Skeletal muscle cell (primary cell): ENCODE data around the gene ABCF3.
A peak's percentile ranks its signal among the peaks of the same experiment; 100 is the strongest.

Experiments used
- DNase-seq: peaks from one replicate; pipeline ENCODE4 v3.0.0-alpha.2; 2010; ENCODE audit warnings: low read depth
- H3K4me3 ChIP-seq: 2 replicates; pipeline ENCODE4 v1.5.1; 2011; ENCODE audit warnings: low read depth, mild to moderate bottlenecking, control low read depth, low read length, moderate library complexity

Gene ABCF3

DNA sequence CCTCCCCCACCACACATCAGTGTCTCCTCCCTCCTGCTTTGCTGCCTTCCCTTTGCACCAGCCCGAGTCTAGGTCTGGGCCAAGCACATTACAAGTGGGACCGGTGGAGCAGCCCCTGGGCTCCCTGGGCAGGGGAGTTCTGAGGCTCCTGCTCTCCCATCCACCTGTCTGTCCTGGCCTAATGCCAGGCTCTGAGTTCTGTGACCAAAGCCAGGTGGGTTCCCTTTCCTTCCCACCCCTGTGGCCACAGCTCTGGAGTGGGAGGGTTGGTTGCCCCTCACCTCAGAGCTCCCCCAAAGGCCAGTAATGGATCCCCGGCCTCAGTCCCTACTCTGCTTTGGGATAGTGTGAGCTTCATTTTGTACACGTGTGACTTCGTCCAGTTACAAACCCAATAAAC is 2.3 kb upstream of the ABCF3 start:
- H3K4me3 ChIP-seq = no peak overlapping the region
- DNase-seq = no peak

DNA sequence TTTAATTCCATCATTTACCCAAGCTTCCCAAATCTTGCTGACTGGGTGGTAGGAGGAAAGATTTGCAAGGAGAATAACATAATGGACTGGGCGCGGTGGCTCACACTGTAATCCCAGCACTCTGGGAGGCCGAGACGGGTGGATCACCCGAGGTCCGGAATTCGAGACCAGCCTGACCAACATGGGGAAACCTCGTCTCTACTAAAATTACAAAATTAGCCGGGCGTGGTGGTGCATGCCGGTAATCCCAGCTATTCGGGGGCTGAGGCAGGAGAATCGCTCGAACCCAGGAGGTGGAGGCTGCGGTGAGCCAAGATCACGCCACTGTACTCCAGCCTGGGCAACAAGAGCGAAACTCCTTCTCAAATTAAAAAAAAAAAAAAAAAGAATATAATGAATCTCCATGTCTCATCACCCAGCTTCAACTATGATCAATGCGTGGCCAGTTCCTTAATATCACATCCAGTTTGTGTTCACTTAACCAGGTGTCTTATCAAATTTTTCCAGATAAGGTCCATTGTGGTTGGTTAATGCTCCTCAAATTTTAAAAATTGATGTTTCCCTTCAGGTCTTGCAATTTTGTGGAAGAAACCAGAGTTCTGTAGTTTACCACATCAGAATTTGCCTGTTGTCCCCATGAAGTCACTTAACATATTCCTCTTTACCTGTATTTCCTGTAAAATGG is 1.3 kb upstream of the ABCF3 start:
- DNase-seq = no peak
- no peak overlapping the region for H3K4me3 ChIP-seq

DNA sequence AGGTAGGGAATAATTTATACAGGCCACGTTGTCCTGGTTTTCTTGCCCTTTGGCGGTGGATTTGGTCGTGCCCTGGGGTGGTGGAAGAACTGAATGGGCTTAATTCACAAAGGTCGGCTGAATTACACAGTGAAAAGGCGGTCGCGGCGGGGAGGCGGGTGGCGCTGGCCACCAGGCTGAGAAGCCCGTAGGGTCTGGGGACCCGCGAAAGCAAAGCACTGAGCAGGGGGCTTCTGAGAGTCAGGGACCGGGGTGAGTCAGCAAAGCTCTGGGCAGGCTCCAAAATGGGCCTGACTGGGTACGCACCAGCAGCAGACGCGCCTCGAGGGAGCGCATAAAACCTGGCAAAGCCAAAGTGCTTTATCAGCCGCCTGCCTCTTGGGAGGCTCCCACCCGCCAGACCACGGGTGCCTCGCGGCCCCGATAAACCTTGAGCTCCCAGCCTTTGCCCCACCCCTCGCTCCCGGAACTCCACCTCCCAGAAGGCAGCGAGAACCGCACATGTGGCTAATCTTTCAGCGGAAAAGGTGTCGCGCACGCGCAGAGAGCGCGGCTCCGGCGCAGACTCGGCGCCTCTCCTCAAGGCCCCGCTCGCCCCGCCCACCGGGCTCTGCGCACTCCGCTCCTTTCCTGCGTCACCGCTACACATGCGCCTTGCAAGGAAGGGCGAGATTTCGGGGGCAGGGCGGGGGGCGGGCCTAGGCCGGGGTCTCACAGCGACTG is 377 bp upstream of the ABCF3 start:
- peak; percentile 95 for DNase-seq
- H3K4me3 ChIP-seq = peak overlapping the region; percentile 87

DNA sequence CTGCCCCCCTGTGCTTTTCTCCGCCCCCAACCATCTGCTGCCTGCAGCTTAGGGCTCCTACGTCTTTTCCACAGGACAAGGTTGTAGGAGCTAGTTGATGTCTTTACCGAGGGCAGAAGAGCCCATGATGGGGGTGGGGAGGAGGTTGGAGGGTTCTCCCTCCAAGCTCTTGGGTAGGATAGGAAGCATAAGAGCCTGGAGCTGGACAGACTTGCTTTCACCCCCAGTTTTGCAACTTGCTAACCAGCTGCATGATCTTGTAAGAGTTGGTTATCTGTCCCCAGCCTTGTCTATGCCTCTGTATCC is 856 bp downstream of the ABCF3 start:
- peak overlapping the region; percentile 87 for H3K4me3 ChIP-seq
- no peak for DNase-seq

DNA sequence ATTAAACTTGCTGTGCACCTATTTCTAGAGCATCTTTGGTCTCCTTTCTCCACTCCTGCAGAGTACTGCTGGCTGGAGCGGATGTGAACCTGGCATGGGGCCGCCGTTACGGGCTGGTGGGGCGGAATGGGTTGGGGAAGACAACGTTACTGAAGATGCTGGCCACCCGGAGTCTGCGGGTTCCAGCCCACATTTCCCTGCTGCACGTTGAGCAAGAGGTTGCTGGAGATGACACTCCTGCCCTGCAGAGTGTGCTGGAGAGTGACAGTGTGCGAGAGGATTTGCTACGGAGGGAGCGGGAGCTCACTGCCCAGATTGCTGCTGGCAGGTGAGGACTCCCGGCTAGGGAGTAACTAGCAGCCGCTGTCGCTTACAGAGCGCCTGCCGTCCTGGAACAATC is 2.1 kb downstream of the ABCF3 start:
- H3K4me3 ChIP-seq = no peak overlapping the region
- no peak for DNase-seq

DNA sequence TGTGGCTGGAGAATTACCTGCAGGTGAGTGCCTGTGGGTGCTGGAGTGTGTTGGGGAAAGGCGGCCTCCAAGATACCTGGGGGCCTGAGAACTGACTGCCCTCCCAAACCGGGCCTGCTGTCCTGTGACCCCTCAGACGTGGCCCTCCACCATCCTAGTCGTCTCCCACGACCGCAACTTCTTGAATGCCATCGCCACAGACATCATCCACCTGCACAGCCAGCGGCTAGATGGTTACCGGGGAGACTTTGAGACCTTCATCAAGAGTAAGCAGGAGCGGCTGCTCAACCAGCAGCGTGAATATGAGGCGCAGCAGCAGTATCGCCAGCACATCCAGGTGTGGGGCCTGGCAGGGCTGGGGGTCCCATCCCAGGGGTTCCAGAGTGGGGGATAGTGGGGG is 3.4 kb downstream of the ABCF3 start:
- no peak for DNase-seq

DNA sequence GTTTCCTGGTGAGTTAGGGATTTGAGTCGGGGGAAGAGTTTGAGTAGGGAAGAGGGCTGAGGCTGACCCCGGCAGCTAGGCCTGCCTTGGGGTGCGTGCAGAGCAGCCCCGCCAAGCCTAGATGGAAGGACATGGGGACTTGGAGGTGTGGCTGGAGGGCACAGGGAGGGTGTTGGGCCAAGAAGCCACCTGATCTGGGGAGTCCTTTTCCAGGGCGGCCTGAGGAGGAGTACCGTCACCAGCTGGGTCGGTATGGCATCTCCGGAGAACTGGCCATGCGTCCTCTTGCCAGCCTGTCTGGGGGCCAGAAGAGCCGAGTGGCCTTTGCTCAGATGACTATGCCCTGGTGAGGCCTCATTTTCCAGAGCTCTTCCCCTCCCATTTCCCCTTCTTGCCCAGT is 6.9 kb downstream of the ABCF3 start:
- DNase-seq = no peak
- no peak overlapping the region for H3K4me3 ChIP-seq

More for the DNA sequence above, 3.4 kb downstream of the ABCF3 start:
- no peak overlapping the region for H3K4me3 ChIP-seq

DNA sequence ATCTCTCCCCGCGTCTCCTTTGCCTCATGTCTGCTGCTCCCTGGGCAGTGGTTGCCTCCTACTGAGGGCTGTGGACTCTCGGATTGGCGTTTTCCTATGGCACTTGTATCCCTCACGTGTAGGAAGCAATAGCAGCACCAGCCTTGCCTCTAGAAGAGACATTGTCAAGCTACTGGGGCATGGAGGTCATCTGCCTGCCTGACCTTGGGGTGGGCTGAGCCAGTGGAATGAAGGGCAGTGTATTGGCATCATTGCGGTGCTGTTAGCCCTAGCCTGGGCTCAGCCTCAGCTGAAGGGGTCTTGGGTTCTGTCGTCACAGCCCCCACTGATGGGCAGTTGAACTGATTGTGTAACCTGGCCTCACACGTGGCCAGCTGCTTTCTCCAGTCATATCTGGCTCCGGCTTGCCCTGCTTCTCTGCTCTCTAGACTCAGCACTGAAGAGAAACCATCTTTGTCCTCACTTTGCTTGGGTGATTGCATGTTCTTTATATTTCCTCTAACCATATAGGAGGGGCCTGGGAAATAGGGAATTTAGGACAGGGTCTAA is 8.1 kb downstream of the ABCF3 start:
- no peak overlapping the region for H3K4me3 ChIP-seq
- DNase-seq = no peak

DNA sequence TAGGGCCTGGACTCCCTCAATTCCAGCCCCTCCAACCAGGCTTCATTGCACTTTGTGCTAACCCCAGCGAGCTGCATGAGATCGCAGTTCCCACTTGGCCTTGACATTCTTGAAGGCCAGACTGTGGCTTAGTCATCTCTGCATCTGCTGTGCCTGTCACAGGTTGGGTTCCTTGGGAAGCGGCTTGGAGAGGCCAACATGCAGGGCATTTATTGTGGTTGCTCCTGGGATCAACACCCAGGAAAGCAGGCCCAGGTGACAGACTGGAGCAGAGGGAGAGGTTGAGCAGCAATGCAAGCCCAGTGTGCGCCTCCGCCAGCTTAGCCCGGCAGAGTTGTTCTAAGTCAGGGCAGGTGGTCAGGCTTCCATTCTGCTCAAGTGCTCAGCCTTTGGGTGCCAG is 10.5 kb downstream of the ABCF3 start:
- no peak overlapping the region for H3K4me3 ChIP-seq
- DNase-seq = no peak

DNA sequence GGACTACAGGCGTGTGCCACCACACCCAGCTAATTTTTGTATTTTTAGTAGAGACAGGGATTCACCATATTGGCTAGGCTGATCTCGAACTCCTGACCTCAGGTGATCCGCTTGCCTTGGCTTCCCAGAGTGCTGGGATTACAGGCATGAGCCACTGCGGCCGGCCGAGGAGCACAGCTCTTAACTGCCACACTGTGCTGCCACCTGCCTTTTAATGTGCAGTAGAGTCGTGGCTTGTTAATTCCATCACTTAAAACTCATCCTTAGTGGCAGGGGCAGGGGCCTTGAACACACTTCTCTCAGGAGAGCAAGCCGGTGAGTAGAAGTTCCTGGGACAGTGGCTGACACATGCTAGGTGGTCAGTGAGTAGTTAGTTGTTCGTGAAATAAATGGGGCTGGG is 12.5 kb downstream of the ABCF3 start:
- DNase-seq = no peak
- no peak overlapping the region for H3K4me3 ChIP-seq

DNA sequence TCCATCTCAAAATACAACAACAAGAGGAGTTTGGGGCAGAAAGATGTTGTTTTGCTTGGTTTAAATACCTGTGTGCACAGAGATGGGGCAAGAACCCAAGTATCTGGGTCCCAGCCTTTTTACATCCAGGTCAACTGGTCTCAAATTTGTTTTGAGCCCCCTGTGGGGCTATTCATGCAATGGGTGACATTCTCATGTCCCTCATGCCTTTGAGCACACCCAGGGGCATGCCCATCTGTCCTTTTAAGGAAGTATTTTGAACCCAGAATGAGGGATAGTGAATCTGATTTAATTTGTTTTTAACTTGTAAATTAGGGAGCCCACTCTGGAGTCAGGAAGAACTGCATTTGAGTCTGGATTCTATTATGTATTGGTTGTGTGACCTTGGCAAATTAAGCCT is 14.8 kb downstream of the ABCF3 start:
- H3K4me3 ChIP-seq = no peak overlapping the region
- no peak for DNase-seq

DNA sequence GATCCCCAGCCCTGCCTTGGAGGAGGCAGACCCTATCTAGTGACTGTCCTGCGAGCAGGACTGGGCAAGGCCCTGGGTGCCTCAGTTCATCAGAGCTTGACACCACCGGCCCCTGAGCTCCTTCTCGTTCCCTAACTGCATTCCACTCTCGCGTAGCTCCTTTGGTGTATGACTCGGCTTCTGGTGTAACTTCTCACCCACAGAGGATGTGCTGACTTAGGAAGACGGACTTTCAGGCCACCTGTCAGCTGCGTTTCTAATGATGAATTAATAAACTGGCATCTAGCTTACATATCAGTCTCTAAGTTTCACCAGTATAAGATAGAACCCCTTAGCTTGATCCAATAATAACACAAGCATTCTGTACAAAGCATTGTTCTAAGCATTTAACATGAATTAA is 17.5 kb downstream of the ABCF3 start:
- DNase-seq = no peak
- H3K4me3 ChIP-seq = no peak overlapping the region

DNA sequence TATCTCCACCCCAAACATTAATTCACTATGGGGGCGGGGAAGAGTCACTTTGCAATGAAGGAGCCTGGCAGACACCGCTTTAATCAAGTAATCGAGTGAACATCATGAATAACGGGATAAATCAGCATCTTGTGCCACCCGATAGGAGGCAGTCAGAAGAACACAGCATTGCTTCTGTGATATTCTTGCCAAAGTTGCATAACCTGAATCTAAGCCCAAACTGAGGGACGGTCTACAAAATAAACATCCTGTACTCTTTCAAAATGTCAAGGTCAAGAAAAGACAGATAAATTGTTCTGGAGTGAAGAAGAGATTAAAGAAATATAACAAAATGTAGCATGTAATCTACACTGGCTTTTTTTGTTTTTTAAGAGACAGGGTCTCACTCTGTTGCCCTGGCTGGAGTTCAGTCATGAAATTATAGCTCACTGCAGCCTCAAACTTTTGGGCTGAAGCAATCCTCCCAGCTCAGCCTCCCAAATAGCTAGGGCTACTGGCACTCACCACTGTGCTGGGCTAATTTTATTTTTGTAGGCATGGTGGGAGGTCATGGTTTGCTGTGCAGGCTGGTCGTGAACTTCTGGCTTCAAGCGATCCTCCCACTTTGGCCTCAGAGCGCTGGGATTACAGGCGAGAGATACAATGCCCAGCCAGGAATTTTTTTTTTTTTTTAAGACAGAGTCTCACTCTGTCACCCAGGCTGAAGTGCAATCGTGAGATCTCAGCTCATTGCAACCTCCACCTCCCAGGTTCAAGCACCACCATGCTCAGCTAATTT is 23.3 kb downstream of the ABCF3 start:
- H3K4me3 ChIP-seq = no peak overlapping the region
- DNase-seq = no peak

DNA sequence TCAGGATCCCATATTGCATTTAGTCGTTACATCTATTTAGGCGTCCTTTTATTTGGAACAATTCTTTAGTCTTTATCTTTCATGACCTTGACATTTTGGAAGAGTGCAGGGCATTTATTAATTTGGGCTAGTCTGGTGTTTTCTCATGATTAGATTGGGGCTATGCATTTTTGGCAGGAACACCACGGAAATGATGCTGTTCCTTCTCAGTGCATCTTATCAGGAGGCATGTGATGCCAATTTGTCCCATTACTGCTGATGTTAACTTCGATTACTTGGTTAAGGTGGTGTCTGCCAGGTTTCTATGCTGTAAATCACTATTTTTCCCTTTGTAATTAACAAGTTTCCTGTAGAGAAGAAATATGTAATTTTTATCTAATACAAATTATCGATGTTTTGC is 25.3 kb downstream of the ABCF3 start:
- no peak overlapping the region for H3K4me3 ChIP-seq
- no peak for DNase-seq

DNA sequence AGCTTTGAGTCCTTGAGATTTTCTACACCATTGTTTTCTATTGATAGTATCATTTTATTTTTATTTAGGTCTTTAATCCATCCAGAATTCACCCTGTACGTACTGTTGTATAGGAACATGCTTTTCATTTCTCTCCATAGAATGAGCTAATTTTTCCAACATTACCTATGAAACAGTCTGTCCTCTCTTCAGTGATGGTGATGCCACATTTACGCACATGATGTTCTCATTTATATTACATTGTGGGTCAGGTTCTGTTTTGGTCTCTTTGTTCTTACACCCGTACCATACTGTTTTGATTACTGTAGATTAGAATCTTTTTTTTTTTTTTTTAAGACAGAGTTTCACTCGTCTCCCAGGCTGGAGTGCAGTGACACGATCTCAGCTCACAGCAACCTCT is 25.7 kb downstream of the ABCF3 start:
- DNase-seq = no peak
- H3K4me3 ChIP-seq = no peak overlapping the region

DNA sequence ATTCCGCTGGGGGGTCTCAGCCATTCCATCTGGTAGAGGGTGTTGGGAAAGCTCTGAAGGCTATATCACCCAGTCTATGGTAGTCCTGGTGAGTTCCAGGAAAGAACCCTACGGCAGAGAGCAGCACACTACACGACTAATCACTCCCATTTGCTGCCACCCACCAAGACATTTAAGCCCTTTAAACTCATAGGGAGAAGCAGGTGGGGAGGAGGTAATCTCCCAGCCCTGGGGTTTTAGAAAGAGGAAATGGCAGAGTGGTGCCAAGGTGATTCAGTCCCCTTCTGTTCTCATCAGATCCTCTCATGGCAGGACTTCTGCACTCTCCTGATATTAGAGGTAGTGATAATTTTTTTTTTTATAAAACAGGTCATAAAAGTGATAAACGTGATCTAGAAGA is 32.8 kb downstream of the ABCF3 start:
- no peak overlapping the region for H3K4me3 ChIP-seq
- no peak for DNase-seq

DNA sequence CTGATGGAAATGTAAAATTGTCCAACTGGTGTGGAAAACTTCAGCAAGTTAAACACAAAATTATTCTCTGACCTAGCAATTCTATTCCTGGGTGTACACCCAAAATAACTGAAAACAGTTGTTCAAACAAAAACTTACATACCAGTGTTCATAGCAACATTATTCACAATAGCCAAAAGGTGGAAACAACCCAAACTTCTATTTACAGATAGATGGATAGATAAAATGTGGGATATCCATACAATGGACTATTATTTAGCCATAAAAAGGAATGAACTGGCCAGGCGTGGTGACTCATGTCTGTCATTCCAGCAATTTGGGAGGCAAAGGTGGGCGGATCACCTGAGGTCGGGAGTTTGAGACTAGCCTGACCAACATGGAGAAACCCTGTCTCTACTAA is 36.5 kb downstream of the ABCF3 start:
- no peak for DNase-seq
- no peak overlapping the region for H3K4me3 ChIP-seq

DNA sequence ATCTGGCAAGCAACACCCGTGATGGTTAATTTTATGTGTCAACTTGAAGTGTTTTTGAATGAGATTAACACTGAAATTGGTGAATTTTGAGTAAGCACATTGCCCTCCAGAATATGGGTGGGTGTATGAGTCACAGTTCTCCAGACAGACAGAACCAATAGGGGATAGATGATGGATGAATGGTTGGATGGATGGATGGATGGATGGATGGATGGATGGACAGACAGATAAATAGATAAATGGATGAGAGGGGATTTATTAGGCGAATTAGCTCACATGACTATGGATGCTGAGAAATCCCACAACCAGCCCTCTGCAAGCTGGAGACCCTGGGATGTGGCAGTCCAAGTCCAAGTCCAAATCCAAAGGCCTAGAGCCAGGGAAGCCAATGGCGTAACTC is 37.9 kb downstream of the ABCF3 start:
- no peak for DNase-seq
- H3K4me3 ChIP-seq = no peak overlapping the region

DNA sequence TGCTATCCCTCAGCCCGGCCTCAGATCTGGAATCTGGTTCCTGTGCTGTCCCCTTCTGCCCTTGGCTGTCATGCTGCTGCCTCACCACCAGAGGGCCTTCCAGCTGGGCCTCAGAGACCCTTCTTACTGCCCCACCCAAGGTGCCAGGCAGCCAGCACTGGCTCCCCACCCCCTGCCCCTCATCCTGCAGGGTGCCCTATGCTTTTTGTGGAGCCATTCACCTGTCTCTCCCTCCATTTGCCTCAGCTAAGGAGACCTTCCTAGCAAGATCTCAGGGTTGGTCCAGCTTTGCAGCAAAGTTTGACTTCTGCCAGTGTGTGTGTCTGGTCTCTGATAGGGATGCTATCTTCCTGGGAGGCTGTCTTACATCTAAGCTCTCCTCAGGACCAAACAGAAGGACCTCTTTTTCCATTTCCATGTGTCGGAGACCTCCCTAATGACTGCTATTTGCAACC is 41.5 kb downstream of the ABCF3 start:
- no peak for DNase-seq

DNA sequence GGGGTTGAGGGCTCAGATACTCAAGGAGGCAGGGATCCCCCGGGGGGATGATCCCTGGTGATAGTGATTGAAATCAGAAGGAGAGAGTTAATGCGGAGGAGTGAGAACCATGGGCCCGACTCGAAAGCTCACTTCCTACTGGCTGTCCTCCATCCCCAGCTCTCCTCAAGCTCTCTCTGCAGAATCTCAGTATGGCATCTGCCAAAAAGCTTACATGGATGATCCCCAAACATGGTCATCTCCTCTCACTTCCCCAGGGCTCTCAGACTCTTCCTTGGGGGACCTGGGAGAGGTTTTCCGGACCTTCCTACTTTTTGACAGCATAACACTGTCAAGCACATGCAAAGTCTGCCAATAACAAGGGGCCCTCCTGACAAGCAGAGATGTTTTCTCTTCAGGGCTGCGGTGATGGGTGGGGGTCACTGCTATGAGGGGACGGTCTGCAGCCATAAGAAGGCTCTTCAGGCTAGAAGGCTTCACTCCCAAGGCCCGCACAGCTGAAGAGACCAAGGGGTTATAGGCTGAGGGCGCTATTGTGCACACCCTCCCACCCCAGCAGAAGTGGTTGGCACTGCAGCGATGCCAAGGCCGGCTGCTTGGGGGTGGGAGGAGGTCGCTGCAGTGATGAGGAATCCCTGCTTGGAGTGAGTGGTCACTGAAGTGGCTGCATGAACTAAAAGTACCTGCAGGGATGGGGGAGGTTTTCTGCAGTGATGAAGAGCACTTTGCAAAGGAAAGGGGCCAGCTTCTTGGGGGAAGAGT is 42.6 kb downstream of the ABCF3 start:
- H3K4me3 ChIP-seq = no peak overlapping the region
- no peak for DNase-seq

More for the DNA sequence above, 41.5 kb downstream of the ABCF3 start:
- no peak overlapping the region for H3K4me3 ChIP-seq
